VCaP (cell line): ENCODE measurements around the gene KANSL1.

Experiments used
- H3K27ac ChIP-seq: fragments of 450-650 bp; 2 replicates; pipeline ENCODE4 v1.5.1; 2017
- TF ChIP-seq, protein P1 (sequence below): fragments of 450-650 bp; conservative IDR thresholded peaks from 2 replicates; pipeline ENCODE4 v1.5.1; 2017; ENCODE audit warnings: mild to moderate bottlenecking, moderate library complexity

The KANSL1 gene

DNA sequence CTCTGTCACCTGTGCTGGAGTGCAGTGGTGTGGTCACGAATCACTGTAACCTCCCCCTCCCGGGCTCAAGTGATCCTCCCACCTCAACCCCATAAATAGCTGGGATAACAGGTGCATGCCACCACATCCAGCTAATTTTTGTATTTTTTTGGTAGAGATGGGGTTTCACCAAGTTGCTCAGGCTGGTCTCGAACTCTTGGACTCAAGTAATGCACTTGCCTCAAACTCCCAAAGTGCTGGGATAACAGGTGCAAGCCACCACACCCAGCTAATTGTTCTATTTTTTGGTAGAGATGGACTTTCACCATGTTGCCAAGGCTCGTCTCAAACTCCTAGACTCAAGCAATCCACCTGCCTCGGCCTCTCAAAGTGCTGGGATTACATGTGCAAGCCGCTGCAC lies 107.7 kb downstream of the KANSL1 start:
- TF ChIP-seq, protein P1, sequence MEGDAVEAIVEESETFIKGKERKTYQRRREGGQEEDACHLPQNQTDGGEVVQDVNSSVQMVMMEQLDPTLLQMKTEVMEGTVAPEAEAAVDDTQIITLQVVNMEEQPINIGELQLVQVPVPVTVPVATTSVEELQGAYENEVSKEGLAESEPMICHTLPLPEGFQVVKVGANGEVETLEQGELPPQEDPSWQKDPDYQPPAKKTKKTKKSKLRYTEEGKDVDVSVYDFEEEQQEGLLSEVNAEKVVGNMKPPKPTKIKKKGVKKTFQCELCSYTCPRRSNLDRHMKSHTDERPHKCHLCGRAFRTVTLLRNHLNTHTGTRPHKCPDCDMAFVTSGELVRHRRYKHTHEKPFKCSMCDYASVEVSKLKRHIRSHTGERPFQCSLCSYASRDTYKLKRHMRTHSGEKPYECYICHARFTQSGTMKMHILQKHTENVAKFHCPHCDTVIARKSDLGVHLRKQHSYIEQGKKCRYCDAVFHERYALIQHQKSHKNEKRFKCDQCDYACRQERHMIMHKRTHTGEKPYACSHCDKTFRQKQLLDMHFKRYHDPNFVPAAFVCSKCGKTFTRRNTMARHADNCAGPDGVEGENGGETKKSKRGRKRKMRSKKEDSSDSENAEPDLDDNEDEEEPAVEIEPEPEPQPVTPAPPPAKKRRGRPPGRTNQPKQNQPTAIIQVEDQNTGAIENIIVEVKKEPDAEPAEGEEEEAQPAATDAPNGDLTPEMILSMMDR: no peak
- peak overlapping the region; percentile 29; the same call in 1 of the 2 replicates for H3K27ac ChIP-seq

DNA sequence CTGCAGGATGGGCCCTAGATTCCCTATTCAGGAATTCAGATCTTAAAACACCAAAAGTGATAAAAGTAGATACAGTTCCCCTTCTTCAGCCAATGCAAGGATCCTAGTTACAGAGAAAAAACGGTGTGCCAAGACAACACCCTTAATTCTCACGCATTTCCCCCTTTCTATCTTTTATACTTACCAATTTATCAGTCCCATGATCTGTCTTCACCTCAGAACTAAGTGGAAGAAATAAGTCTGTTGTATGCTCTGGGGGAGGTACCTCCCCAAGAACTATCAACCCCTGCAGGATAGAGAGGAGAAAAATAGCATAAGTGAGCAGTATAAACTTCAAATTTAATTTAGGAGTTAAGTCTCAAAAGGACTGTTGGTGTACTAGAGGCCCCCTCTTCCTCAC lies 111.0 kb downstream of the KANSL1 start:
- H3K27ac ChIP-seq: no peak overlapping the region
- TF ChIP-seq, protein P1: no peak

DNA sequence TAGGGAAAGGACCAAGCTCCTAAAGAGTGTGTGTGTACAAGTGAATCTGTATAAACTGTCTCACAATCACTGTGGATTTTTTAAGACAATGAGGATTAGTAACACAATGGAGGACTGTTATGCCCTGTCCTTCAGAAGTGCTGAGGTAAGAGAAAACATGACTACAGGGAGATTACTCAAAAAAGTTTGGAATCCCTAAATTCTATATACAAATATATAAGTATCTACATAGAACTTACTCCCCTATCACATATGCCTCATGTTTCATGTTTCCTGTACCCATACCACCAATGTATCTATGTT lies 112.3 kb downstream of the KANSL1 start:
- TF ChIP-seq, protein P1: no peak
- H3K27ac ChIP-seq: no peak overlapping the region

DNA sequence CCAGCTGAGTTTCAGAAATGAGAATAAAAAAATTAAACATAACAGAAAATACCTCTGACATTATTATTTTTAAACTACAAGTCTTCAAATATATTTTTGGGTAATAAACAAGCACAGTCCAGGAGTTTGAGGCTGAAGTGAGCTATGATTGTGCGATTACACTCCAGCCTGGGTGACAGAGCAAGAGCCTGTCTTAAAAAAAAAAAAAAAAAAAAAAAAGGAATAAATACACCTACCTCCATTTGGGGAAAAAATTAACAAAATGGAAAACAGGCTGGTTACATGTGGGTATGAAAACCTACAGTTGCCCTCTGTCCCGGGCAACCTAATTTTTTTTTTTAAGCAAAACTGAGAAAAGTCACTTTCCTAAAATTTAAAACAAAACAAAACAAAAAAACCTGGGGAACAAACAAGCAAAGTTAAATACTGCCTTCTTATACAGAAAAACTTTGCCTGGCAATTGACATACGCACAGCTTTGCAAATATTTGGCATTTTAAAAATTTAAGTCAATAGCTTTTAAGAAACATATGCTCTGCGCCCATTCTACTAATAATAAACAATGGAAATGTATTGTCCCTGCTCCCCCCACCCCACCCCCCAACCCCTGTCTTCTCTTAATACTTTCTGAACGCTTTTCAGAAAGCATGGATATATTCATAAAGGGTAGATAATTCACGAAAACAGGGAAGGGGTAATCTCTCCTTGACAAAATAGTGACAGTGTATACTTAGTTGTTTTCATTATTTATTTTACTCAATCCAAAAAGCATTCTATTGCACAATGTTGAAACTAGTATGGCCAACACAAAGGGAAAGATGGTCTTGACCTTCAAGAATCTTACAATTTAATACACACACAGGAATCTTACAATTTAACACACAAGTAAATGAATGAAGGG lies 112.9 kb downstream of the KANSL1 start:
- TF ChIP-seq, protein P1: no peak
- H3K27ac ChIP-seq: no peak overlapping the region

DNA sequence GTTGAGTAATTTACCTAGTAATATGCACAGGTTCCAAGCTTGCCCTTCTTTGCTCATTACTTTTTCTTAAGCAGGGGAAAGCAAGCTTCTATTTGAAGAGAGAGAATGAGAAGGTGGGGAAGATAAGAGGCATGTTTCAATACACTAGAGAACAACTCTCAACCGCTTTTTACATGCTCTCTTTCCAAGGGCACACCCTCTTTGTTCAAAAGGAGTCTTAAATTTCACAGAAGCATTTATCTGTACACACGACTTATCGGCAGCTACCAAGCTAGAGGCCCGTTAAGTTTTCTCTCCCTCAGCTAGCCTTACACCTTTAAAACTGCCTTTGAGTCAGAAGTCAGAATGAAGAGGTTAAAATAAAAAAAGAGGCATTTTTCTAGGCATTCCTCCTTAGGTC lies 114.6 kb downstream of the KANSL1 start:
- H3K27ac ChIP-seq: no peak overlapping the region
- TF ChIP-seq, protein P1: no peak

DNA sequence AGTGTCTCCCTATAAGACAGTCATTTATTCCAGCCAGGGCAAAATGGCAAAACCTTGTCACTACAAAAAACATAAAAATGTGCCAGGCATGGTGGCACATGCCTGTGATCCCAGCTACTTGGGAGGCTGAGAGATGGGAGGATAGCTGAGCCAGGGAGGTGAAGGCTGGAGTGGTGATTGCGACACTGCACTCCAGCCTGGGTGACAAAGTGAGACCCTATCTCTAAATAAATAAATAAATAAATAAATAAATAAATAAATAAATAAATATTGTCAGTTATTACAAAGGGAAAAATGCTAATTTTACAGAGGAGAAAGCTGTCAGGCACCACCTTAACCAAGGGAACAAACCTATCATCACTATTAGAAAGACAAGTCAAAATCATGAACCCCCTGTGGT lies 118.7 kb downstream of the KANSL1 start:
- TF ChIP-seq, protein P1: no peak
- no peak overlapping the region for H3K27ac ChIP-seq

DNA sequence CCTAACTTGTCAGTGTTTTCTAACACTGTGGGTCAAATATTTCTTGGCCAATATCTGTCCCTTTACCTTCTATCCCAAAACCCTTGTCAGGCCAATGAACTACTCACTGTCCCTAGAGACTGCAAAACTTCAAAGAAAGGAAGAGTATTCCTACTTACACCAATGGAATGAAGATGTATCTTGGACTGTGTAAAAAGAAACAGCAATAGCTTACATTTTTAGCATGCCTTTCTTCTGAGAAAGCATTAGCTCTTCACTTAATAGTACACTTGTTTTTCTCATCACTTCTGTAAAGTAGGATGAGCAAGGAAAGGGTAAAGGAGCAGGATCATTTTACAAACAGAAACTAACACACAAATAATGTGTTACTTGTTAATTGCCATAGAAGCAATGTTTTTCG lies 120.2 kb downstream of the KANSL1 start:
- TF ChIP-seq, protein P1: no peak
- no peak overlapping the region for H3K27ac ChIP-seq
